HepG2 (cell line): Measurements from ENCODE around the gene HMCN2. TPM values are rescaled to one million over a fixed set of nuclear protein-coding genes. Genes with fewer than 3 reads are reported as not detected.
A peak's percentile ranks its signal among the peaks of the same experiment; 100 is the strongest.

ENCODE experiments used
- ARHGAP35 ChIP-seq: sonication (generic); formaldehyde crosslinking; IDR thresholded peaks from 2 replicates; pipeline ENCODE4 v1.9.0; 2022; ENCODE audit warnings: mild to moderate bottlenecking, inconsistent platforms, moderate library complexity, missing genetic modification reagents, borderline replicate concordance
- CAMTA2 ChIP-seq: sonication (generic); formaldehyde crosslinking; IDR thresholded peaks from 2 replicates; pipeline ENCODE4 v1.4.0; 2020; ENCODE audit warnings: mild to moderate bottlenecking, missing genetic modification reagents, borderline replicate concordance
- CEBPG ChIP-seq: IDR thresholded peaks from 2 replicates; pipeline ENCODE4 v1.6.1; 2016
- FIP1L1 ChIP-seq: fragments of 200-400 bp; formaldehyde crosslinking; IDR thresholded peaks from 2 replicates; pipeline ENCODE4 v1.6.1; 2018; ENCODE audit warnings: low read depth, mild to moderate bottlenecking, low read length, moderate library complexity, borderline replicate concordance; ENCODE audit not compliant: insufficient read depth
- HNRNPH1 ChIP-seq: fragments of 200-400 bp; formaldehyde crosslinking; optimal IDR thresholded peaks from 2 replicates; pipeline ENCODE3; 2017; ENCODE audit warnings: mild to moderate bottlenecking, low read depth, low read length
- SIN3A ChIP-seq: IDR thresholded peaks from 2 replicates; pipeline ENCODE4 v1.6.1; 2011; ENCODE audit warnings: low read depth, mild to moderate bottlenecking, control low read depth, low read length, borderline replicate concordance
- SRY ChIP-seq: sonication (generic); formaldehyde crosslinking; IDR thresholded peaks from 2 replicates; pipeline ENCODE4 v1.8.0; 2022; ENCODE audit warnings: mild to moderate bottlenecking, missing genetic modification reagents
- THAP11 ChIP-seq: IDR thresholded peaks from 2 replicates; pipeline ENCODE4 v1.6.1; 2016; ENCODE audit warnings: missing biosample characterization, missing genetic modification reagents
- TOE1 ChIP-seq: sonication (generic); formaldehyde crosslinking; IDR thresholded peaks from 2 replicates; pipeline ENCODE4 v1.4.0; 2020; ENCODE audit warnings: mild to moderate bottlenecking, missing genetic modification reagents
- ZHX1 ChIP-seq: sonication (generic); formaldehyde crosslinking; IDR thresholded peaks from 2 replicates; pipeline ENCODE4 v1.8.1; 2022; ENCODE audit warnings: low read depth, mild to moderate bottlenecking, missing genetic modification reagents
- ZNF597 ChIP-seq: sonication (generic); formaldehyde crosslinking; IDR thresholded peaks from 2 replicates; pipeline ENCODE4 v1.5.0; 2020; ENCODE audit warnings: missing genetic modification reagents
- ZNF761 ChIP-seq: sonication (generic); formaldehyde crosslinking; conservative IDR thresholded peaks from 2 replicates; pipeline ENCODE4 v1.4.0; 2020; ENCODE audit warnings: mild to moderate bottlenecking, missing genetic modification reagents
- ZNF879 ChIP-seq: sonication (generic); formaldehyde crosslinking; IDR thresholded peaks from 2 replicates; pipeline ENCODE4 v1.8.1; 2023; ENCODE audit warnings: missing genetic modification reagents
- ZSCAN31 ChIP-seq: sonication (generic); formaldehyde crosslinking; IDR thresholded peaks from 2 replicates; pipeline ENCODE4 v1.5.0; 2020; ENCODE audit warnings: low read depth, mild to moderate bottlenecking, missing genetic modification reagents
- polyA plus RNA-seq, 8 experiments: library from polyadenylated mRNA; depleted of rRNA in 3 of 8; stranded (reverse) in 7 of 8; unstranded in 1 of 8; fragments of >200 nt; fragmentation: Illumina TruSeq in 4 of 8; extraction: Trizol in 4 of 8; gene quantifications; 2 replicates each; pipeline versions ENCODE4 v1.2.1 to v1.2.3, GENCODE V29; 2011 to 2016; ENCODE audit warnings: low read depth in 4 of 8, missing spikeins in 1 of 8, mixed read lengths in 1 of 8; ENCODE audit not compliant: insufficient read depth in 1 of 8
- total RNA-seq, 5 experiments: library from RNA; depleted of rRNA; stranded (reverse); fragments of >200 nt; fragmentation: Illumina TruSeq; extraction: Trizol; gene quantifications; 2 replicates each; pipeline ENCODE4 v1.2.3, GENCODE V29; 2016; ENCODE audit warnings: low read depth in 1 of 5
- TF ChIP-seq, protein P1 (sequence below): sonication (generic); formaldehyde crosslinking; conservative IDR thresholded peaks from 2 replicates; pipeline ENCODE4 v1.4.0; 2020; ENCODE audit warnings: missing genetic modification reagents
- TF ChIP-seq, protein P2 (sequence below): IDR thresholded peaks from 2 replicates; pipeline ENCODE4 v1.6.1; 2016; ENCODE audit warnings: low read depth, borderline replicate concordance
- TF ChIP-seq, protein P3 (sequence below): sonication (generic); formaldehyde crosslinking; IDR thresholded peaks from 2 replicates; pipeline ENCODE4 v1.8.0; 2022; ENCODE audit warnings: missing genetic modification reagents, mild to moderate bottlenecking, moderate library complexity, borderline replicate concordance
- TF ChIP-seq, protein P4 (sequence below): sonication (generic); formaldehyde crosslinking; conservative IDR thresholded peaks from 2 replicates; pipeline ENCODE4 v1.8.0; 2022; ENCODE audit warnings: low read depth, missing genetic modification reagents

Gene HMCN2
- total and polyA plus RNA-seq, 2 of the 13 experiments (the other 11 are each of a cell fraction or from before 2014, with no cell fraction given), result 0.09 TPM; not detected in 1

GRCh38 chr9:130243015-130243881, 22.3 kb upstream of the HMCN2 start (continued):
- TF ChIP-seq, protein P1, sequence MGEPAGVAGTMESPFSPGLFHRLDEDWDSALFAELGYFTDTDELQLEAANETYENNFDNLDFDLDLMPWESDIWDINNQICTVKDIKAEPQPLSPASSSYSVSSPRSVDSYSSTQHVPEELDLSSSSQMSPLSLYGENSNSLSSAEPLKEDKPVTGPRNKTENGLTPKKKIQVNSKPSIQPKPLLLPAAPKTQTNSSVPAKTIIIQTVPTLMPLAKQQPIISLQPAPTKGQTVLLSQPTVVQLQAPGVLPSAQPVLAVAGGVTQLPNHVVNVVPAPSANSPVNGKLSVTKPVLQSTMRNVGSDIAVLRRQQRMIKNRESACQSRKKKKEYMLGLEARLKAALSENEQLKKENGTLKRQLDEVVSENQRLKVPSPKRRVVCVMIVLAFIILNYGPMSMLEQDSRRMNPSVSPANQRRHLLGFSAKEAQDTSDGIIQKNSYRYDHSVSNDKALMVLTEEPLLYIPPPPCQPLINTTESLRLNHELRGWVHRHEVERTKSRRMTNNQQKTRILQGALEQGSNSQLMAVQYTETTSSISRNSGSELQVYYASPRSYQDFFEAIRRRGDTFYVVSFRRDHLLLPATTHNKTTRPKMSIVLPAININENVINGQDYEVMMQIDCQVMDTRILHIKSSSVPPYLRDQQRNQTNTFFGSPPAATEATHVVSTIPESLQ (CRISPR knock-in tag), result no peak
- TF ChIP-seq SIN3A (no peak), ZNF761 (CRISPR knock-in tag) (no peak), ZNF879 (CRISPR knock-in tag) (no peak), CEBPG (CRISPR knock-in tag) (no peak), CAMTA2 (CRISPR knock-in tag) (no peak), FIP1L1 (no peak), ZNF597 (no peak), ARHGAP35 (no peak), THAP11 (peak; percentile 80), SRY (CRISPR knock-in tag) (no peak), ZSCAN31 (CRISPR knock-in tag) (no peak), HNRNPH1 (no peak), TOE1 (no peak), ZHX1 (CRISPR knock-in tag) (no peak)
- TF ChIP-seq, protein P2, sequence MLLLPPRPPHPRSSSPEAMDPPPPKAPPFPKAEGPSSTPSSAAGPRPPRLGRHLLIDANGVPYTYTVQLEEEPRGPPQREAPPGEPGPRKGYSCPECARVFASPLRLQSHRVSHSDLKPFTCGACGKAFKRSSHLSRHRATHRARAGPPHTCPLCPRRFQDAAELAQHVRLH (CRISPR knock-in tag), result 0 out of 2 replicates have a peak, but pooled peaks have one; percentile 28
- TF ChIP-seq, protein P3, sequence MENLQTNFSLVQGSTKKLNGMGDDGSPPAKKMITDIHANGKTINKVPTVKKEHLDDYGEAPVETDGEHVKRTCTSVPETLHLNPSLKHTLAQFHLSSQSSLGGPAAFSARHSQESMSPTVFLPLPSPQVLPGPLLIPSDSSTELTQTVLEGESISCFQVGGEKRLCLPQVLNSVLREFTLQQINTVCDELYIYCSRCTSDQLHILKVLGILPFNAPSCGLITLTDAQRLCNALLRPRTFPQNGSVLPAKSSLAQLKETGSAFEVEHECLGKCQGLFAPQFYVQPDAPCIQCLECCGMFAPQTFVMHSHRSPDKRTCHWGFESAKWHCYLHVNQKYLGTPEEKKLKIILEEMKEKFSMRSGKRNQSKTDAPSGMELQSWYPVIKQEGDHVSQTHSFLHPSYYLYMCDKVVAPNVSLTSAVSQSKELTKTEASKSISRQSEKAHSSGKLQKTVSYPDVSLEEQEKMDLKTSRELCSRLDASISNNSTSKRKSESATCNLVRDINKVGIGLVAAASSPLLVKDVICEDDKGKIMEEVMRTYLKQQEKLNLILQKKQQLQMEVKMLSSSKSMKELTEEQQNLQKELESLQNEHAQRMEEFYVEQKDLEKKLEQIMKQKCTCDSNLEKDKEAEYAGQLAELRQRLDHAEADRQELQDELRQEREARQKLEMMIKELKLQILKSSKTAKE (CRISPR knock-in tag), result no peak
- TF ChIP-seq, protein P4, sequence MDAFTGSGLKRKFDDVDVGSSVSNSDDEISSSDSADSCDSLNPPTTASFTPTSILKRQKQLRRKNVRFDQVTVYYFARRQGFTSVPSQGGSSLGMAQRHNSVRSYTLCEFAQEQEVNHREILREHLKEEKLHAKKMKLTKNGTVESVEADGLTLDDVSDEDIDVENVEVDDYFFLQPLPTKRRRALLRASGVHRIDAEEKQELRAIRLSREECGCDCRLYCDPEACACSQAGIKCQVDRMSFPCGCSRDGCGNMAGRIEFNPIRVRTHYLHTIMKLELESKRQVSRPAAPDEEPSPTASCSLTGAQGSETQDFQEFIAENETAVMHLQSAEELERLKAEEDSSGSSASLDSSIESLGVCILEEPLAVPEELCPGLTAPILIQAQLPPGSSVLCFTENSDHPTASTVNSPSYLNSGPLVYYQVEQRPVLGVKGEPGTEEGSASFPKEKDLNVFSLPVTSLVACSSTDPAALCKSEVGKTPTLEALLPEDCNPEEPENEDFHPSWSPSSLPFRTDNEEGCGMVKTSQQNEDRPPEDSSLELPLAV (CRISPR knock-in tag), result no peak
